Endodermal cell (in vitro differentiated cells): Measurements from ENCODE around the gene PPP1R36. TPM values are rescaled to one million over a fixed set of nuclear protein-coding genes. Genes with fewer than 3 reads are reported as not detected.
A peak's percentile ranks its signal among the peaks of the same experiment; 100 is the strongest.

Source experiments
- DNase-seq: peaks from one replicate; pipeline ENCODE4 v3.0.0-alpha.2; 2017
- H3K27ac ChIP-seq: 2 replicates; pipeline ENCODE4 v1.5.1; 2013; ENCODE audit warnings: mild to moderate bottlenecking, low read depth, low read length, moderate library complexity
- H3K27me3 ChIP-seq: 2 replicates; pipeline ENCODE4 v1.6.1; 2013; ENCODE audit warnings: mild to moderate bottlenecking, low read length, moderate library complexity; ENCODE audit not compliant: insufficient read depth, control insufficient read depth, poor library complexity, severe bottlenecking
- H3K36me3 ChIP-seq: 2 replicates; pipeline ENCODE4 v1.7.0; 2013; ENCODE audit warnings: mild to moderate bottlenecking, low read length, moderate library complexity; ENCODE audit not compliant: control insufficient read depth, insufficient read depth
- H3K4me1 ChIP-seq: one replicate; pipeline ENCODE4 v1.7.0; 2013; ENCODE audit warnings: low read length; ENCODE audit not compliant: control insufficient read depth, insufficient read depth
- H3K4me3 ChIP-seq: 2 replicates; pipeline ENCODE4 v1.5.1; 2013; ENCODE audit warnings: mild to moderate bottlenecking, low read length, moderate library complexity
- H3K9ac ChIP-seq: 2 replicates; pipeline ENCODE4 v1.6.1; 2013; ENCODE audit warnings: mild to moderate bottlenecking, low read length, moderate library complexity; ENCODE audit not compliant: poor library complexity, severe bottlenecking; ENCODE audit errors: extremely low read depth
- H3K9me3 ChIP-seq: 2 replicates; pipeline ENCODE4 v1.6.1; 2013; ENCODE audit warnings: mild to moderate bottlenecking, low read length, moderate library complexity; ENCODE audit not compliant: control insufficient read depth
- H3K27ac Mint-ChIP-seq: 2 replicates; pipeline ENCODE4 v1.8.0; 2020; ENCODE audit warnings: mixed read lengths
- H3K27me3 Mint-ChIP-seq: 2 replicates; pipeline ENCODE4 v1.8.0; 2021; ENCODE audit warnings: mild to moderate bottlenecking, mixed read lengths; ENCODE audit not compliant: insufficient read depth
- H3K36me3 Mint-ChIP-seq: 2 replicates; pipeline ENCODE4 v1.8.0; 2020; ENCODE audit warnings: low read depth, mixed read lengths
- H3K4me1 Mint-ChIP-seq: 2 replicates; pipeline ENCODE4 v1.8.0; 2020; ENCODE audit warnings: mixed read lengths
- H3K4me3 Mint-ChIP-seq: 2 replicates; pipeline ENCODE4 v1.8.0; 2020; ENCODE audit warnings: mild to moderate bottlenecking, moderate library complexity, mixed read lengths
- H3K9me3 Mint-ChIP-seq: 2 replicates; pipeline ENCODE4 v1.8.0; 2020; ENCODE audit warnings: mild to moderate bottlenecking, mixed read lengths
- CTCF ChIP-seq: fragments of 200-600 bp; sonication (generic); conservative IDR thresholded peaks from 2 replicates; pipeline ENCODE4 v1.5.0; 2021; ENCODE audit warnings: antibody characterized with exemption, mild to moderate bottlenecking
- WGBS, 2 experiments: methylation state at CpG; one replicate each; pipeline versions ENCODE4 v1.1.5 to v1.1.7; 2013; ENCODE audit warnings: missing lambda C conversion rate in 2 of 2, mixed read lengths in 1 of 2; ENCODE audit not compliant: insufficient coverage in 1 of 2, insufficient read length in 1 of 2; 5-methylcytosine and 5-hydroxymethylcytosine counted together
- total RNA-seq, 2 donors: library from RNA; stranded (reverse); fragmentation: NEBNext Ultra II Directional in 1 of 2; extraction: Animal tissue kit (Norgen Biotek cat#: 25700) in 1 of 2; gene quantifications; 2 replicates in 1 of 2; 3 replicates in 1 of 2; pipeline ENCODE4 v1.2.1, GENCODE V29; 2021

Gene PPP1R36
- total RNA-seq, 2 donors from 2014 or later = 0.24 to 1.2 TPM

GRCh38 chr14:64562436-64562835 lies 12.7 kb downstream of the PPP1R36 start:
- Mint-ChIP-seq H3K4me1 (peaks cover 14% of the 10 kb centered on the region), H3K27ac (no peak overlapping the region), H3K4me3 (no peak overlapping the region), H3K27me3 (no peaks in the 10 kb centered on the region), H3K36me3 (no peaks in the 10 kb centered on the region), H3K9me3 (no peaks in the 10 kb centered on the region)
- no peak for TF ChIP-seq CTCF
- no peak for DNase-seq
- Histone ChIP-seq H3K9ac (no peak overlapping the region), H3K4me3 (no peak overlapping the region), H3K36me3 (no peaks in the 10 kb centered on the region), H3K9me3 (no peaks in the 10 kb centered on the region), H3K4me1 (no peaks in the 10 kb centered on the region), H3K27ac (no peak overlapping the region), H3K27me3 (no peaks in the 10 kb centered on the region)

- Mint-ChIP-seq H3K4me1 (peaks cover 14% of the 10 kb centered on the region), H3K9me3 (no peaks in the 10 kb centered on the region), H3K36me3 (no peaks in the 10 kb centered on the region), H3K4me3 (no peak overlapping the region), H3K27me3 (no peaks in the 10 kb centered on the region), H3K27ac (no peak overlapping the region)
- TF ChIP-seq CTCF = no peak
- Histone ChIP-seq H3K9me3 (no peaks in the 10 kb centered on the region), H3K27me3 (no peaks in the 10 kb centered on the region), H3K9ac (no peak overlapping the region), H3K4me3 (no peak overlapping the region), H3K36me3 (no peaks in the 10 kb centered on the region), H3K27ac (no peak overlapping the region), H3K4me1 (no peaks in the 10 kb centered on the region)
- DNase-seq = no peak
- 87 to 88% methylated on average over 4 to 6 of the region's 6 CpGs for WGBS, 2 experiments
These were observed 13.9 kb downstream of the PPP1R36 start for GRCh38 chr14:64563696-64564095.

- no peaks in the 10 kb centered on the region for H3K36me3 ChIP-seq
- H3K9me3 Mint-ChIP-seq = no peaks in the 10 kb centered on the region
- no peaks in the 10 kb centered on the region for H3K27me3 ChIP-seq
- H3K27me3 Mint-ChIP-seq = no peaks in the 10 kb centered on the region
- peaks cover 13% of the 10 kb centered on the region for H3K4me1 Mint-ChIP-seq
- no peaks in the 10 kb centered on the region for H3K9me3 ChIP-seq
- peak; percentile 11 for TF ChIP-seq CTCF
- no peak overlapping the region for H3K9ac ChIP-seq
- H3K36me3 Mint-ChIP-seq = no peaks in the 10 kb centered on the region
- DNase-seq = peak; percentile 58
- H3K4me3 Mint-ChIP-seq = no peak overlapping the region
- no peak overlapping the region for H3K27ac ChIP-seq
- WGBS, 2 experiments = 95% methylated on average over 5 of the region's 5 CpGs; no CpG with 5 or more reads in 1 of the 2 experiments
- H3K4me3 ChIP-seq = no peak overlapping the region
- H3K4me1 ChIP-seq = no peaks in the 10 kb centered on the region
- no peak overlapping the region for H3K27ac Mint-ChIP-seq
These were observed 16.9 kb downstream of the PPP1R36 start for GRCh38 chr14:64566651-64567122.
